GM20000 (cell line): ENCODE data around the gene NBAS.
A peak's percentile ranks its signal among the peaks of the same experiment; 100 is the strongest.

ENCODE experiments used
- DNase-seq: peaks from one replicate; pipeline ENCODE4 v3.0.0; 2012; ENCODE audit warnings: low spot score
- TF ChIP-seq, protein P1 (sequence below): IDR thresholded peaks from 2 replicates; pipeline ENCODE4 v1.5.1; 2012; ENCODE audit warnings: mild to moderate bottlenecking, control low read depth; ENCODE audit errors: extremely low read depth, missing control alignments

Gene NBAS

DNA sequence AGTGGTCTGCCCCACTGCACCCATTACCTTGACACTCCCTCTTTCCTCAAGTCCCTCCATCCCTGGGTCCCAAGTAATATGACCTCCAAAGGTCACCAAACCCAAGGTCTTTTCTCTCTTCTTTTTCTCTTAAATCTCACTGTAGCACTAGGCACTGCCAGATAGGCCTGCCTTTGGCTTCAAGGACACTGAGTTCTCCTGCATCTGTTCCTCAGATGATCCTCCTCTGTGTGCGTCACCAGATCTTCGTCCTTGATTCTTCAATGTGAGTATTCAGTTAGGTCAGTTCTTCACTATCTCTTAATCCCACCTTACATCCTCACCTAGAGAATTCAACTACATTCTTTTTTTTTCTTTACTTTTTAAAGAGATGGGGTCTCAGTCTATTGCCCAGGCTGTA lies 249.2 kb downstream of the NBAS start:
- no peak for DNase-seq
- TF ChIP-seq, protein P1, sequence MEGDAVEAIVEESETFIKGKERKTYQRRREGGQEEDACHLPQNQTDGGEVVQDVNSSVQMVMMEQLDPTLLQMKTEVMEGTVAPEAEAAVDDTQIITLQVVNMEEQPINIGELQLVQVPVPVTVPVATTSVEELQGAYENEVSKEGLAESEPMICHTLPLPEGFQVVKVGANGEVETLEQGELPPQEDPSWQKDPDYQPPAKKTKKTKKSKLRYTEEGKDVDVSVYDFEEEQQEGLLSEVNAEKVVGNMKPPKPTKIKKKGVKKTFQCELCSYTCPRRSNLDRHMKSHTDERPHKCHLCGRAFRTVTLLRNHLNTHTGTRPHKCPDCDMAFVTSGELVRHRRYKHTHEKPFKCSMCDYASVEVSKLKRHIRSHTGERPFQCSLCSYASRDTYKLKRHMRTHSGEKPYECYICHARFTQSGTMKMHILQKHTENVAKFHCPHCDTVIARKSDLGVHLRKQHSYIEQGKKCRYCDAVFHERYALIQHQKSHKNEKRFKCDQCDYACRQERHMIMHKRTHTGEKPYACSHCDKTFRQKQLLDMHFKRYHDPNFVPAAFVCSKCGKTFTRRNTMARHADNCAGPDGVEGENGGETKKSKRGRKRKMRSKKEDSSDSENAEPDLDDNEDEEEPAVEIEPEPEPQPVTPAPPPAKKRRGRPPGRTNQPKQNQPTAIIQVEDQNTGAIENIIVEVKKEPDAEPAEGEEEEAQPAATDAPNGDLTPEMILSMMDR: no peak

- peak; percentile 24 for DNase-seq
- TF ChIP-seq, protein P1: no peak
Observed at GRCh38 chr2:15311201-15311907, 249.8 kb downstream of the NBAS start.

GRCh38 chr2:15307526-15307925 lies 253.6 kb downstream of the NBAS start:
- DNase-seq: no peak
- TF ChIP-seq, protein P1: no peak

- DNase-seq: no peak
- TF ChIP-seq, protein P1: no peak
Observed at GRCh38 chr2:15306706-15307105, 254.4 kb downstream of the NBAS start.

- TF ChIP-seq, protein P1: no peak
- DNase-seq: no peak
Observed at GRCh38 chr2:15303874-15304273, 257.3 kb downstream of the NBAS start.

DNA sequence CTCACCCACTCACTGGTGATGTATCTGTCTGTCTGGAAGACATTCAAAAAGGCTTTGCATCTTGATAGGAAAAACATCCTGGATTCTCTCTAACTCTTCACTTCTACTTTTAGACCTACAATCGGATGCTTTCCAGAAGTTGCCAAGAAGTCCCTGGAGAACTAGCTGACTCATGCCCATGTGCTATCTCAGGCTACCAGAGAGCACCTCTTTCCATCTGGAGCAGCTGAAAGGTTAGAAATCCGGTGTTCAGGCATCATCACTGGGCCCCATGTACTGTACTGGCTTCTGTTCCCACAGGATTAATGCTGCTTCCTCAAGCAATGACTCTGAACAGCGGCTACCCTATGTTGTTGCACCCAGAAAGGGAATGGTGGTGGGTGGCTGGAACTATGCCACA lies 259.0 kb downstream of the NBAS start:
- TF ChIP-seq, protein P1: no peak
- no peak for DNase-seq

DNA sequence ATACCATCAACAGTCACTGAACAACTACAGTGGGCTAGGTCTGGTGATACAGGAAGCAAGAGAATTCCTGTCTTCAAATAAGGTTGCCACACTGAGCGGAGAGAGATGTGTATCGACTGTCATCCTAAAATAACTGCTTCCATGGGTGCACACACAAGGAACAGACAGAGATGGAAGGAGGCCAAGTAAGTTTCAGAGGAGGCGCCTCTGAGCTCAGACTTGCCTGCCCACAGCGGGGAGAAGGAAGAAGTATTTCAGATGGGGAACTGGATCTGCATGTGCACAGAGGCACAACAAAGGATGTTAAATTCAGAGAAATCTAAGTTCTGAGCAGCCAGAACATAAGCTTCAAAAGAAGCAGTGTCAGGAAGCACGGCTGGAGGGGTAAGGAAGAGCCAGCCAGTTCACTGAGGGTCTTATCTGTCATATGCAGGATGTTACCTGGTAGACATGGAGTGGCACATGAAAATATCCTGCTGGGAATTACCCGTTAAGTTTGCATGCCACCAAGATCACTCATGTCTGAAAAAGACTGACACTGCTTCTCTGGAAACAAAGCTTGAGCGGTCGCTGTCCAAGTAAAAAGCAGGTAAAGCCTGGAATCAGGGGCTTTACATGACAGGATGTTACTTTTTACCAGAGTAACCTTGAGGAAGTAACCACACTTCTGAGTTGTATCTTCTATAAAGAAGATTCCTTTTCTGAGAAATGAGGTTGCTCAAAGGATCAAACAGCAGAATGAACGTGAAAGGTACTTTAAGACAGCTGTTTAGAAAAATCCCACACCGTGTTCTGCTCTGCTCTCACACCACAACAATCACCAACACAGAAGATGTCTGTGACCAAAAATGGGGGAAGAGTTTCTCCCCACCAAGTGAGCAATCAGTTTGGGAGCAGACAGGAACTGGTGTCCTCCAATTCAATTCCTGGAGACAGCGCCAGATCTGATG lies 260.2 kb downstream of the NBAS start:
- no peak for DNase-seq
- TF ChIP-seq, protein P1: no peak
